HepG2 (cell line): ENCODE results near the gene CCDC183. TPM values are rescaled to one million over a fixed set of nuclear protein-coding genes. Genes with fewer than 3 reads are reported as not detected.

Experiments used
- CBFB ChIP-seq: sonication (generic); formaldehyde crosslinking; IDR thresholded peaks from 2 replicates; pipeline ENCODE4 v1.4.0; 2020; ENCODE audit warnings: missing genetic modification reagents
- DNMT3B ChIP-seq: conservative IDR thresholded peaks from 2 replicates; pipeline ENCODE4 v1.6.1; 2016; ENCODE audit warnings: missing biosample characterization, control low read depth
- ELF3 ChIP-seq: IDR thresholded peaks from 2 replicates; pipeline ENCODE4 v1.6.1; 2016; ENCODE audit warnings: missing genetic modification reagents, missing compliant biosample characterization
- ERF ChIP-seq: IDR thresholded peaks from 2 replicates; pipeline ENCODE4 v1.6.1; 2018; ENCODE audit warnings: missing biosample characterization, missing genetic modification reagents
- HDAC2 ChIP-seq: sonication (generic); formaldehyde crosslinking; IDR thresholded peaks from 2 replicates; pipeline ENCODE4 v1.4.0; 2020; ENCODE audit warnings: missing genetic modification reagents
- HIVEP1 ChIP-seq: sonication (generic); formaldehyde crosslinking; IDR thresholded peaks from 2 replicates; pipeline ENCODE4 v1.4.0; 2020; ENCODE audit warnings: mild to moderate bottlenecking, missing genetic modification reagents
- HNRNPLL ChIP-seq: fragments of 200-400 bp; formaldehyde crosslinking; IDR thresholded peaks from 2 replicates; pipeline ENCODE4 v1.6.1; 2017; ENCODE audit warnings: mild to moderate bottlenecking, low read depth, low read length; ENCODE audit not compliant: poor library complexity, severe bottlenecking
- IKZF4 ChIP-seq: sonication (generic); formaldehyde crosslinking; IDR thresholded peaks from 2 replicates; pipeline ENCODE4 v1.5.1; 2020; ENCODE audit warnings: borderline replicate concordance, mild to moderate bottlenecking, low read depth, missing genetic modification reagents; ENCODE audit errors: not compliant biosample characterization
- IRX3 ChIP-seq: sonication (generic); formaldehyde crosslinking; IDR thresholded peaks from 2 replicates; pipeline ENCODE4 v1.8.1; 2023; ENCODE audit warnings: mild to moderate bottlenecking, low read depth, missing genetic modification reagents, borderline replicate concordance
- MXD4 ChIP-seq: IDR thresholded peaks from 2 replicates; pipeline ENCODE4 v1.6.1; 2016; ENCODE audit warnings: mild to moderate bottlenecking, missing biosample characterization, missing genetic modification reagents
- NCOA2 ChIP-seq: sonication (generic); formaldehyde crosslinking; IDR thresholded peaks from 2 replicates; pipeline ENCODE4 v1.8.0; 2022; ENCODE audit warnings: inconsistent platforms
- NRL ChIP-seq: sonication (generic); formaldehyde crosslinking; IDR thresholded peaks from 2 replicates; pipeline ENCODE4 v1.5.0; 2020; ENCODE audit warnings: missing genetic modification reagents, mild to moderate bottlenecking, moderate library complexity, borderline replicate concordance
- POLR2AphosphoS2 ChIP-seq: IDR thresholded peaks from 2 replicates; pipeline ENCODE4 v1.6.1; 2011; ENCODE audit warnings: low read depth, low read length, improper control_type of control experiment
- RBM22 ChIP-seq: fragments of 200-400 bp; formaldehyde crosslinking; optimal IDR thresholded peaks from 2 replicates; pipeline ENCODE3; 2017; ENCODE audit warnings: mild to moderate bottlenecking, low read length, moderate library complexity
- SMARCC2 ChIP-seq: fragments of 450-650 bp; IDR thresholded peaks from 2 replicates; pipeline ENCODE4 v1.6.1; 2017; ENCODE audit warnings: antibody characterized with exemption, mild to moderate bottlenecking
- TCF12 ChIP-seq, 2 experiments: fragments of 450-650 bp in 1 of 2; sonication (generic) in 1 of 2; formaldehyde crosslinking in 1 of 2; IDR thresholded peaks; 2 replicates each; pipeline versions ENCODE4 v1.6.1 to v1.8.0; 2017 to 2022; ENCODE audit warnings: antibody characterized with exemption in 1 of 2, mild to moderate bottlenecking in 1 of 2, missing genetic modification reagents in 1 of 2, moderate library complexity in 1 of 2
- WIZ ChIP-seq: sonication (generic); formaldehyde crosslinking; IDR thresholded peaks from 2 replicates; pipeline ENCODE4 v1.5.1; 2020; ENCODE audit warnings: mild to moderate bottlenecking, missing genetic modification reagents
- YEATS4 ChIP-seq: sonication (generic); formaldehyde crosslinking; IDR thresholded peaks from 2 replicates; pipeline ENCODE4 v1.4.0; 2020; ENCODE audit warnings: missing genetic modification reagents, borderline replicate concordance
- ZFYVE20 ChIP-seq: sonication (generic); formaldehyde crosslinking; IDR thresholded peaks from 2 replicates; pipeline ENCODE4 v1.8.0; 2023; ENCODE audit warnings: low read depth, mild to moderate bottlenecking, moderate library complexity, missing genetic modification reagents, borderline replicate concordance
- ZKSCAN1 ChIP-seq: fragments of 150-350 bp; IDR thresholded peaks from 2 replicates; pipeline ENCODE4 v1.6.1; 2014; ENCODE audit warnings: low read length
- ZNF501 ChIP-seq: sonication (generic); formaldehyde crosslinking; IDR thresholded peaks from 2 replicates; pipeline ENCODE4 v1.5.1; 2020; ENCODE audit warnings: mild to moderate bottlenecking, moderate library complexity, missing genetic modification reagents
- ZNF558 ChIP-seq: sonication (generic); formaldehyde crosslinking; IDR thresholded peaks from 2 replicates; pipeline ENCODE4 v1.9.0; 2022; ENCODE audit warnings: mild to moderate bottlenecking, missing genetic modification reagents, borderline replicate concordance
- ZNF724P ChIP-seq: sonication (generic); formaldehyde crosslinking; IDR thresholded peaks from 2 replicates; pipeline ENCODE4 v1.8.0; 2022; ENCODE audit warnings: missing genetic modification reagents, borderline replicate concordance
- ZSCAN25 ChIP-seq: sonication (generic); formaldehyde crosslinking; IDR thresholded peaks from 2 replicates; pipeline ENCODE4 v1.8.0; 2022; ENCODE audit warnings: mild to moderate bottlenecking, missing genetic modification reagents
- polyA plus RNA-seq, 8 experiments: library from polyadenylated mRNA; depleted of rRNA in 3 of 8; stranded (reverse) in 7 of 8; unstranded in 1 of 8; fragments of >200 nt; fragmentation: Illumina TruSeq in 4 of 8; extraction: Trizol in 4 of 8; gene quantifications; 2 replicates each; pipeline versions ENCODE4 v1.2.1 to v1.2.3, GENCODE V29; 2011 to 2016; ENCODE audit warnings: low read depth in 4 of 8, missing spikeins in 1 of 8, mixed read lengths in 1 of 8; ENCODE audit not compliant: insufficient read depth in 1 of 8
- total RNA-seq, 5 experiments: library from RNA; depleted of rRNA; stranded (reverse); fragments of >200 nt; fragmentation: Illumina TruSeq; extraction: Trizol; gene quantifications; 2 replicates each; pipeline ENCODE4 v1.2.3, GENCODE V29; 2016; ENCODE audit warnings: low read depth in 1 of 5
- TF ChIP-seq, protein P1 (sequence below): IDR thresholded peaks from 2 replicates; pipeline ENCODE4 v1.6.1; 2016; ENCODE audit warnings: low read depth, borderline replicate concordance
- TF ChIP-seq, protein P2 (sequence below): sonication (generic); formaldehyde crosslinking; IDR thresholded peaks from 2 replicates; pipeline ENCODE4 v1.5.1; 2020; ENCODE audit warnings: mild to moderate bottlenecking, missing genetic modification reagents, moderate library complexity
- TF ChIP-seq, protein P3 (sequence below): sonication (generic); formaldehyde crosslinking; IDR thresholded peaks from 2 replicates; pipeline ENCODE4 v1.8.0; 2023; ENCODE audit warnings: mild to moderate bottlenecking, missing genetic modification reagents

CCDC183 gene
- total and polyA plus RNA-seq, 2 of the 13 experiments (the other 11 are each of a cell fraction or from before 2014, with no cell fraction given) = 5.0 to 66.4 TPM

DNA sequence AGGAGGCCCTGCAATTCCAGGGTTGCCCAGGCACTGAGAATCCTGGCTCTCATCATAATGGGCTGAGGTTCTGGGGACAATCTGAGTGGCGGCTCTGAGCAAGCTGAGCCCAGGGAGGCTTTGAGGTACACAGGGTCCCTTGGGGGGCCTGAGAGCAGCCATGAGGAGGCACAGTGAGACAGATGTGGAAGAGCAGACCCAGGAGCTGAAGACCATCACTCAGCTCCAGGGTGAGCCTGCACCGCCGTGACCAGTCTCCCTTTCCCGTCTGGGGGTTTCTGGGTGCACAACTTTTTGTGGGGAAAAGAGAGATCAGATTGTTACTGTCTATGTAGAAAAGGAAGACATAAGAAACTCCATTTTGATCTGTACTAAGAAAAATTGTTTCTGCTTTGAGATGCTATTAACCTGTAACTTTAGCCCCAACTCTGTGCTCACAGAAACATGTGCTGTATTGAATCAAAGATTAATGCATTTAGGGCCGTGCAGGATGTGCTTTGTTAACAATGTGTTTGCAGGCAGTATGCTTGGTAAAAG lies at the start of gene CCDC183 (continued):
- TF ChIP-seq, protein P1, sequence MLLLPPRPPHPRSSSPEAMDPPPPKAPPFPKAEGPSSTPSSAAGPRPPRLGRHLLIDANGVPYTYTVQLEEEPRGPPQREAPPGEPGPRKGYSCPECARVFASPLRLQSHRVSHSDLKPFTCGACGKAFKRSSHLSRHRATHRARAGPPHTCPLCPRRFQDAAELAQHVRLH (CRISPR knock-in tag) = peak; percentile 28; the same call in 1 of the 2 replicates
- no peak for TF ChIP-seq ZNF501
- TF ChIP-seq IRX3 (CRISPR knock-in tag) = 0 out of 2 replicates have a peak, but pooled peaks have one; percentile 24
- no peak for TF ChIP-seq POLR2AphosphoS2
- no peak for TF ChIP-seq YEATS4 (CRISPR knock-in tag)
- TF ChIP-seq, protein P2, sequence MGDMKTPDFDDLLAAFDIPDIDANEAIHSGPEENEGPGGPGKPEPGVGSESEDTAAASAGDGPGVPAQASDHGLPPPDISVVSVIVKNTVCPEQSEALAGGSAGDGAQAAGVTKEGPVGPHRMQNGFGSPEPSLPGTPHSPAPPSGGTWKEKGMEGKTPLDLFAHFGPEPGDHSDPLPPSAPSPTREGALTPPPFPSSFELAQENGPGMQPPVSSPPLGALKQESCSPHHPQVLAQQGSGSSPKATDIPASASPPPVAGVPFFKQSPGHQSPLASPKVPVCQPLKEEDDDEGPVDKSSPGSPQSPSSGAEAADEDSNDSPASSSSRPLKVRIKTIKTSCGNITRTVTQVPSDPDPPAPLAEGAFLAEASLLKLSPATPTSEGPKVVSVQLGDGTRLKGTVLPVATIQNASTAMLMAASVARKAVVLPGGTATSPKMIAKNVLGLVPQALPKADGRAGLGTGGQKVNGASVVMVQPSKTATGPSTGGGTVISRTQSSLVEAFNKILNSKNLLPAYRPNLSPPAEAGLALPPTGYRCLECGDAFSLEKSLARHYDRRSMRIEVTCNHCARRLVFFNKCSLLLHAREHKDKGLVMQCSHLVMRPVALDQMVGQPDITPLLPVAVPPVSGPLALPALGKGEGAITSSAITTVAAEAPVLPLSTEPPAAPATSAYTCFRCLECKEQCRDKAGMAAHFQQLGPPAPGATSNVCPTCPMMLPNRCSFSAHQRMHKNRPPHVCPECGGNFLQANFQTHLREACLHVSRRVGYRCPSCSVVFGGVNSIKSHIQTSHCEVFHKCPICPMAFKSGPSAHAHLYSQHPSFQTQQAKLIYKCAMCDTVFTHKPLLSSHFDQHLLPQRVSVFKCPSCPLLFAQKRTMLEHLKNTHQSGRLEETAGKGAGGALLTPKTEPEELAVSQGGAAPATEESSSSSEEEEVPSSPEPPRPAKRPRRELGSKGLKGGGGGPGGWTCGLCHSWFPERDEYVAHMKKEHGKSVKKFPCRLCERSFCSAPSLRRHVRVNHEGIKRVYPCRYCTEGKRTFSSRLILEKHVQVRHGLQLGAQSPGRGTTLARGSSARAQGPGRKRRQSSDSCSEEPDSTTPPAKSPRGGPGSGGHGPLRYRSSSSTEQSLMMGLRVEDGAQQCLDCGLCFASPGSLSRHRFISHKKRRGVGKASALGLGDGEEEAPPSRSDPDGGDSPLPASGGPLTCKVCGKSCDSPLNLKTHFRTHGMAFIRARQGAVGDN (CRISPR knock-in tag) = peak; percentile 54
- peak; percentile 8 for TF ChIP-seq RBM22
- peak; percentile 32; the same call in 1 of the 2 replicates for TF ChIP-seq ELF3 (CRISPR knock-in tag)
- TF ChIP-seq CBFB (CRISPR knock-in tag) = no peak
- TF ChIP-seq NCOA2 (CRISPR knock-in tag) = no peak
- no peak for TF ChIP-seq ZNF724P (CRISPR knock-in tag)
- TF ChIP-seq, protein P3, sequence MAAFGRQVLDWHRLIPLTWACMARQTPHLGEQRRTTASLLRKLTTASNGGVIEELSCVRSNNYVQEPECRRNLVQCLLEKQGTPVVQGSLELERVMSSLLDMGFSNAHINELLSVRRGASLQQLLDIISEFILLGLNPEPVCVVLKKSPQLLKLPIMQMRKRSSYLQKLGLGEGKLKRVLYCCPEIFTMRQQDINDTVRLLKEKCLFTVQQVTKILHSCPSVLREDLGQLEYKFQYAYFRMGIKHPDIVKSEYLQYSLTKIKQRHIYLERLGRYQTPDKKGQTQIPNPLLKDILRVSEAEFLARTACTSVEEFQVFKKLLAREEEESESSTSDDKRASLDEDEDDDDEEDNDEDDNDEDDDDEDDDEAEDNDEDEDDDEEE (CRISPR knock-in tag) = no peak
- TF ChIP-seq ZFYVE20 = no peak
- TF ChIP-seq ERF (CRISPR knock-in tag) = 0 out of 2 replicates have a peak, but pooled peaks have one; percentile 2
- TF ChIP-seq ZNF558 = 0 out of 2 replicates have a peak, but pooled peaks have one; percentile 22
- TF ChIP-seq HNRNPLL = no peak
- TF ChIP-seq WIZ (CRISPR knock-in tag) = no peak
- no peak for TF ChIP-seq DNMT3B (CRISPR knock-in tag)
- no peak for TF ChIP-seq ZKSCAN1
- no peak for TF ChIP-seq TCF12 (IDR thresholded peaks at IDR 0.05)
- TF ChIP-seq TCF12 (CRISPR knock-in tag; IDR thresholded peaks at IDR 0.05) = peak; percentile 80
- TF ChIP-seq IKZF4 (CRISPR knock-in tag) = no peak
- no peak for TF ChIP-seq SMARCC2
- 0 out of 2 replicates have a peak, but pooled peaks have one; percentile 34 for TF ChIP-seq MXD4
- TF ChIP-seq HDAC2 (CRISPR knock-in tag) = 0 out of 2 replicates have a peak, but pooled peaks have one; percentile 3
- TF ChIP-seq ZSCAN25 (CRISPR knock-in tag) = no peak
- 0 out of 2 replicates have a peak, but pooled peaks have one; percentile 30 for TF ChIP-seq HIVEP1 (CRISPR knock-in tag)
- no peak for TF ChIP-seq NRL
